AG09319 (cell line): ENCODE measurements around the gene PDE7B.

ENCODE experiments used
- DNase-seq: peaks from one replicate; pipeline ENCODE4 v3.0.0-alpha.2; 2010; ENCODE audit warnings: low read depth; ENCODE audit errors: extremely low read depth
- CTCF ChIP-seq: IDR thresholded peaks from 2 replicates; pipeline ENCODE4 v1.5.1; 2011; ENCODE audit warnings: low read depth, mild to moderate bottlenecking, inconsistent platforms, low read length, moderate library complexity

Gene PDE7B

GRCh38 chr6:136072691-136073090 lies 221.2 kb downstream of the PDE7B start:
- DNase-seq = no peak
- TF ChIP-seq CTCF = no peak

- no peak for DNase-seq
- TF ChIP-seq CTCF = no peak
Measured at GRCh38 chr6:136073216-136073615, 221.7 kb downstream of the PDE7B start.

GRCh38 chr6:136076496-136076895 lies 225.0 kb downstream of the PDE7B start:
- no peak for TF ChIP-seq CTCF
- no peak for DNase-seq

- TF ChIP-seq CTCF = no peak
- peak; percentile 40 for DNase-seq
Measured at GRCh38 chr6:136077834-136078576, 226.5 kb downstream of the PDE7B start.

- DNase-seq = no peak
- TF ChIP-seq CTCF = no peak
Measured at GRCh38 chr6:136079701-136080565, 228.4 kb downstream of the PDE7B start.

GRCh38 chr6:136083540-136083939 lies 232.0 kb downstream of the PDE7B start:
- DNase-seq = no peak
- TF ChIP-seq CTCF = no peak

GRCh38 chr6:136084403-136084802 lies 232.9 kb downstream of the PDE7B start:
- no peak for TF ChIP-seq CTCF
- no peak for DNase-seq
